SHP77 treated with DMSO at 0.1 percent for 48 hours (cell line): Measurements from ENCODE around the gene SSPN.
"Not testable (repeated sequence)": the region's sequence is repeated elsewhere in the genome, so short reads cannot be mapped to it uniquely, and the experiment has no call there.

ENCODE experiments used
- DNase-seq: peaks from one replicate; lab custom pipeline; 2025; lab: John Stamatoyannopoulos, UW

SSPN gene

DNA sequence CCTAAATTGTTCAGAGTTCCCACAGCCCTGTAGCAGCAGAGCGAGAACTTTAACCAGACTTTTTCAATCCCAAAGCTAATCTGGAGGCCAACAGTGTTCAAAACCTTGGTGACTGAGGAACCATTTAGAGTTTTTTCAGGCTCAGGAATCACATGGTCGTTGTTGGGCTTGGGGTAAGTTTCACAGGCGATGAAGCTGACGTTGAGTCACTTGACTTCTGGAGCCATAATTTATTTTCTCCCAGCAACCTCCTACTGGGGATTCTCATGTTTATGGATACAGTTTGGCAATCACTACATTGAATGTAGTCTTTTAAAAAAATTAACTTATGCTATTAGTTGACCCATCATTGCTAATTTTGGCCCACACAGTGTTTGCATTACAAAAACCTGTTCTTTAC is 34.5 kb downstream of the SSPN start:
- no peak for DNase-seq

DNA sequence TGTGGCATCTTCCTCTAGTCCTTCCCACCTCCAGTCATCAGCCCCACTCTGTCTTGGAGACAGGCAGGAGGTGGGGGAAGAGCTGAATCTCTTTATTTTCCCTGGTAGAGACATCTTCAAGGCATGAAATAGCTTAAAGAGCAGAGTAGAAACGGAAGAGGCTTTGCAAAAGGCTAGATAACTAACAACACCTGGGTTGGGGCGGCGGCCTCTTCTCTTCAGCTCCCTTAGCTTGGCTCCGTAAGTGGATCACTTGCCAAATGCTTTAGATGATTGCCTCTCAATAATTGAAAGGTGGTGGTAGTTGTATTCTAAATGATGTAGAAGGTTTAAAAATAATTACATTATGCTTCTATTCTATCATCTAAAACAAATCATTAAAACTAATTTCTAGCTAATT is 36.1 kb downstream of the SSPN start:
- DNase-seq, result no peak

- DNase-seq, result no peak
These were observed 36.5 kb downstream of the SSPN start for GRCh38 chr12:26231921-26232320.

DNA sequence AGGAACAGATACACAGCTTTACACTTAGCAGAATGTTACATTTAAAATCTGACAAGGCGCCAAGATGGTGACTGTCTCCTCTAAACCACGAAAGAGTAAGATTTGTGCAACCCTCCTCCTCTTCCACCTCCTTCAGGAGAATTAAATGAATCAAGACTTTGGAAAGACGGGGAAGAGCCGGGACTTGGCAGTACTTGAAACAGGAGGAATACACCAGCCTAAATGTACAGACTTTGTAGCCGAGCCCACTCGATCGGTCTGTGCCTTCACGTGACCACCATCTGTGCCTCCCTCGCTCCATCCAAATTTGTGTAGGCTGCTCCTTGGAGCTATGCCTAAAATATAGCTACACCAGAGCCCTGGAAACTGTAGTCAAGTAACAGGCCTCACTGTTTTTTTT is 38.3 kb downstream of the SSPN start:
- no peak for DNase-seq

- not testable (repeated sequence) for DNase-seq
These were observed 40.1 kb downstream of the SSPN start for GRCh38 chr12:26235465-26235864.

DNA sequence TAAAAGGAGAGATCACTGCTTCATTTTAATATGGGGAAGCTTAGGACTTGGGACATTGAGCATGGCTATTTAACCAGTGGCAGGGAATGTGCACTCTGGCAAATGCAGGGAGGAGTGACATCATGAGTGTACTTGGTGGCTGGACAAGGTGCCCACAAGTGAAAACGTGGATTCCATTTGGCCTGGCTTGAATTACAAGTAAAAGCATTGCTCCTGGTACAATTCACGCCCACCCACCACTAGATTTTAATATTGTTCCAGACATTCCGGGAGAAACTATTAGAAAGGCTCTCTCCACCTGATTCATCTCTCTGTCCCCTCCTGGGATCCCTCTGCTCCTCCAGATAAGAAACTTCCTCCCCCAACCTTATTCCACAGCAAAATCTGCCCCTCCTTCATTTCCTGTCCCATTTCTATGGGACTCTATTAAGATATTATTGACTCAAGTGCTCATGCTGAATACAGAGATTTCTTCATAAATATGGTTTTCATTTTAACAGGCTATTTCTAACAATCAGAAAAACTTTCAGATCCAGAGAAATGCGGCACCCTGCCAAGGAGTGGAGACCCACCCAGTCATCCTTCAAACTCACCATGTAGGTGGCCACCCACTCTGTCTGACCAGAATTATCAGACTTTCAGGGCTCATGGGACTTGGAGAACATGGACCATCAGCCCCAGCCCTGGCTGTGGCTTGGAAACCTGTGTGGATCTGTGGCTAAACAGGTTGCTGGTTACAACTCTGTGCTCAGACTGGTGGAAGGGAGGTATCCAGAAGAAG is 43.2 kb downstream of the SSPN start:
- no peak for DNase-seq

DNA sequence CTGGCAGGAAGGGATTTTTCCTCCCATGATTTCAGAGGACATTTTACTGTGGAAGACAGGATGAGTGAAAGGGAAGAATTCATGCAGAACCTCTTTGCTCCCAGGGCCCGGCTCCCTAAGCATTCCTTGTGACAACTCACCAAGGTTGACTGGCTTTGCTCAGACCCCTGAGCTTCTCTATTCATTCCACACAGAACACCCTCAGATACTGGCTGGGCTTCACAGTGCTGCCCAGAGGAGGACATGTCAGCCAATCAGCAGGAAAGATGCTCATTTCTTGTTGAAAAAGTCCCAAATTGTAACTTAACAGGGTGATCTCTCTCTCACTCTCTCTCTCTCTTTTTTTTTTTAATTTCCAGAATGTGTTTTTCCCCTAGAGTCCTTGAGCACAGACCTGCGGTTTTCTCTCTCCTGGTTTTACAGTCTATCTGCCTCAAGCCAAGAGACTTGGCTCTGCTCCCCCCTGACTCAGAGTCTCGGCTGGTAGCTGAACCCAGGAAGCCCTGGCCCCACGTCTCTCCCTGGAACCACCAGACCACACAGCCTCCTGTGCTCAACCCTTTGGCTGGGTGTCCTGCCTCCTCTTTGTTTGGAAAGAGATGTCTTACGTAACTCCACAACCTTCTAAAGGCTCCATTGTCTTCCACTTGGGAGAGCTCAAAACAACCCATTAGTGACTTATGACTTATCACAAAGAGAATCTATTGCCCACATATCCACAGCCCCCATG is 43.9 kb downstream of the SSPN start:
- DNase-seq, result no peak

- no peak for DNase-seq
These were observed 44.8 kb downstream of the SSPN start for GRCh38 chr12:26239852-26240815.

DNA sequence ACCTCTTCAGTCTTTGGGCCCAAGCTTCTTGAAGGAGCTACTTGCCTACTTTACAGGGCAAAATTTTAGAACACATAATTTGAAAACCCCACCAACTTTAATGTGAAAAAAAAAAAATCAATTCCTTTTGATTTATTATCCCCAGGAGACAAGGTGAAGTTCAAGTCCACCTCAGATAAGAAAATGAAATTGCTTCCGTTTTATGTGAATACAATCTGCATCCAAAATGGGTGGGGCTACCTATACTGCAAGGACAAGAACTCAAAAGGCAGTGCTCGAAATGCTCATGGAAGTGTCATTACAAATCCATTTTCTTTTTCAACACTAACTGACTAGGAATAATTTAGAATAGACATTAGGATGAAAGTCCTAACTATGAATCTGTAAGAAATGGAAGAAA is 45.7 kb downstream of the SSPN start:
- no peak for DNase-seq

- no peak for DNase-seq
These were observed 47.3 kb downstream of the SSPN start for GRCh38 chr12:26242683-26243082.

GRCh38 chr12:26244503-26244902 is 49.1 kb downstream of the SSPN start:
- no peak for DNase-seq

DNA sequence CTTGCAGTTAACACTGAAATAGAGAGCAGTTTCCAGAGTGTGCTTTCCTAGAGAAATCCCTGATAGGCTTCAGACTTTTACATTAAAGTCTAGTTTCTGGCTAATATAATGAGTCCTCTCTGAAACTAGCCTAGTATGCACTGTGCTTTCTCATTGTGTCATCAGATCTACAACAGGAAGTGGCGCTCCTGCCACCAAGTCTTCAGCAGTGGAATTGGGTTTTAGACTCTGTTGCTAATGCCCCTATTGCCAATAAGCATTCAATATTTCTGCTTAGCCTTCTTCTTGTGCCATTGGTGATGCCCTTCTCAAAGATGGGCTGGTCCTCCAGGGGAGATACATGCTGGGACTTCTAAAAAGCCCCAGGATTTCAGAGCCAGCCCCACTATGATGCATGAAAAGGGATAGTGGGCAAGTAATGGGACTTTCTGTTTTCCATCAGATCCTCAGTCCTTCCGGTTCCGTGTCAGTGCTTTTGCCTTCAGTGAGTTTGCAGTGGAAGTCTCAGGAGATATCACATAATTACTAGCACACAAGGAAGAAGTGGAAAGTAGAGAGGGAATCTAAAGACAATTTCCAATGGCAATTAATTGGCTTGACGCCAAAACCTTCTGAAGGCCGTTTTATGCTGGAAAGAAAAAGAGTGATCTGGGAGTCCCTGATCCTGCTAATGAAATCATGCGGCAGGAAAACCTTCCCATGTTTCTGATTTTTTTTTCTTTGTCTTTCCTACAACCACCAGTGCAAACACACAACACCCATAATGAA is 50.0 kb downstream of the SSPN start:
- no peak for DNase-seq

DNA sequence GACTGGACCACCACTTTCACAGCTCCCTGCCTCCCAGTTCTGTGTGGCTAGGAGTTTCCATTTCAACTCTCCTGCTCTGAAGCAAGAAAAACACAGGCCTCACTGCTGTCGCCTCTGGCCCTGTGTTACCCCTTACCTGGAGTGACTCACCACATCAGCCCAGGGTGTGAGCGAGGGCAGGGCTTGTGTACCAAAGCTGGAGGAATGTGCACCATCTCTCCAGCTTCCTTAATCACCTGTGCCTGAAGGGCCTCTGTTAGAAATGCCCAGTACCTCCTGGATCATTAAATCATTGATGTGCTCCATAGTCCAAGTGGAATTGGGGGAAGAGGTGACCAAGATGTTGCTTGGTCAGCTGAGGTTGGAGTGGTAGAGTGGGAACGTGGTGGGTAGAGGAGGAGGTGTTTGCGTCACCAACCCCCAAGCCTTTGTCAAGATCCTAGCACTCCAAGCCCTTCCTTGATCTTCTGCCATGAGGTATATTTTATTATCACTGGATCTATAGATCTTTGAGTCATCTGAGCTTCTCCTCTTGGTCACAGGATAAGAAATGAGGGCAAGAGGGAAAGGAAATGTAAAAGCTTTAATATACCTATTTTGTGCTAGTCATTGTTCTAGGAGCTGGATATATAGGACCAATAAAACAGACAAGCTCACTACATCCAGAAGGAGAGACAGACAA is 51.3 kb downstream of the SSPN start:
- DNase-seq, result no peak

DNA sequence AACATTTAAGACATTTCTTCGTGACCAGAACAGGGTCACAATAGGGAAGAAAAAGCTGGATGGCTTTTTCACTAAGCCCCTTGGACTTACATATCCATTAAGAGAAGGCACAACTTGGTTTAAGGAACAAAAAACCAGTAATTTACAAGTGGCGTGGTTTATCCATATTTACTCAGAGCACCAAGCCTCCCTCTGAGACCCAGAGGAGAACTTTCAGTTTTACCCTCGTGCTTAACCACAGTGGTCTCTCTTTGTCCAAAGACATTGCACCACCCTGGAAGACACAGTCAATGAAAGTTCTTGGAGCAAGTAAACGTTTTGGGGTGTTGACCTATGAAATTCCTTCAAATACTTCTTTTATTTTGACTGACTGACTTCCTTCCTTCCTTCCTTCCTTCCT is 52.5 kb downstream of the SSPN start:
- no peak for DNase-seq

- no peak for DNase-seq
These were observed 55.4 kb downstream of the SSPN start for GRCh38 chr12:26250801-26251200.

DNA sequence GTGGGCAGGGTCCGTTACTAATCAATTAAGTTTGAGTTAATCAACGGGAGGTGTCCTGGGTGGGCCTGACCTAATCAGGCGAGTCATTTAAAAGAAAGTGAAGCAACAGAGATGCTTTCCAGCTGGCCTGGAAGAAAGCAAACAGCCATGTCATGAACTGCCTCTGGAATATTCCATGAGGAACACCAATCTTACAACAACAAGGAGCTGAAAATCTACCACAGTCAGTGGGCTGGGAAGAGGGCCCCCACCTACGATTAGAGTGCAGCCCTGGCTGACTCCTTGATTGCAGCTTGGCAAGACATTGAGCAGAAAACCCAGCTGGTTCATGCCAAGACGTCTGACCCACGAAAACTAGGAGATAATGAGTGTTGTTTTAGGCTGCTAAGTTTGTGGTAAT is 56.2 kb downstream of the SSPN start:
- no peak for DNase-seq

GRCh38 chr12:26252946-26253345 is 57.6 kb downstream of the SSPN start:
- no peak for DNase-seq

- no peak for DNase-seq
These were observed 60.7 kb downstream of the SSPN start for GRCh38 chr12:26255893-26256645.

DNA sequence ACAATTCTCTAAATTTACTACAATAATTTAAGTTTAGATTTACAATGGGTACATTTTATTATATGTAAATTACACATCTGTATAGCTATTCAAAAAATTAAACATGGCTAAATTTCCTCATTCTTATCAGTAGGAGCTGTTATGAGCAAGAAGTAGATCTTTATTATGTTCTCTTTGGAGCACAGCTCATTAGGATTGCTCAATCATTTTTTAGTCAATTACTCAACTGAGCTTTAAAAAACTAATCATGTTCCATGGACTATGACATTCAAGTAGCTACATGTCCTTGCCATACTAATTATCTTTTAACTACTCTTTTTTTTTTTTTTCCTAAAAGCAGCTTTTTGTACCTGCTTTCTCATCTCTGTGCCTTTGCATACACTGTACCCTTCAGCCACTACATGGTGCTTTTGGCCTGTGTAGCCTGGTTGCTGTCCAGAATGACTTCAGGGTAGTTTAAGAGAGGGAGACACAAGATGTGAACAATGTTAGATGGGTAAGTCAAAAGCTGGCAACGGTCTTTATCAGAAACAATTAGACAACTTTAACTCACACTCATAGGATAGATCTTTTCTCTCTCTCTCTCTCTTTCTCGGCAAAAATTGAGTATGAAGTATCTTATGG is 69.0 kb downstream of the SSPN start:
- no peak for DNase-seq

DNA sequence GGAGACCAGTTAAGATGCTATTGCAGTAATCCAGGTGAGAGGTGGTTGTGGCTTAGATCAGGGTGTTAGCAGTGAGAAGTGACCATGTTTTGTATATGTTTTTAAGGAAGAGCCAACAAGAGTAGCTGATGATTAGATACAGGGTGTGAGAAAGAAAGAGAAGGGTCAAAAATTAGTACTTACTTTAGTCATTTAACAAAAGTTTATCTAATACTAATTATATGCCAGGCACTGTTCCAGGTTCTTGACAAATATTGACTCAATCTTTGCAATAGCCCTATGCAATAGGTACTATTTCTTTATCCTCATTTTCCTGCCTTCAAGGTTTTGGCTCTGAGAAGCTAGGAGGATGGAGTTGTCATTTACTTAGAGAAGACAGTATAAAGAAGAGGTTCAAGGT is 70.2 kb downstream of the SSPN start:
- no peak for DNase-seq
